Cortex of kidney (tissue), 1 donor: Measurements from ENCODE around the gene SYNE1.
"Not testable (repeated sequence)": the region's sequence is repeated elsewhere in the genome, so short reads cannot be mapped to it uniquely, and the experiment has no call there.

ENCODE experiments used
- DNase-seq: peaks from one replicate; lab custom pipeline; 2025; lab: John Stamatoyannopoulos, UW

The SYNE1 gene

DNA sequence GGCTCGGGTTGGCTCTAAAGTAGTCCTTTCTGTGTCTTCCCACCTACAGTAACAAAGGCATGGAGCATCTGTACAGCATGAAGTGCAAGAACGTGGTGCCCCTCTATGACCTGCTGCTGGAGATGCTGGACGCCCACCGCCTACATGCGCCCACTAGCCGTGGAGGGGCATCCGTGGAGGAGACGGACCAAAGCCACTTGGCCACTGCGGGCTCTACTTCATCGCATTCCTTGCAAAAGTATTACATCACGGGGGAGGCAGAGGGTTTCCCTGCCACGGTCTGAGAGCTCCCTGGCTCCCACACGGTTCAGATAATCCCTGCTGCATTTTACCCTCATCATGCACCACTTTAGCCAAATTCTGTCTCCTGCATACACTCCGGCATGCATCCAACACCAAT lies 538.5 kb downstream of the SYNE1 start:
- DNase-seq: no peak

DNA sequence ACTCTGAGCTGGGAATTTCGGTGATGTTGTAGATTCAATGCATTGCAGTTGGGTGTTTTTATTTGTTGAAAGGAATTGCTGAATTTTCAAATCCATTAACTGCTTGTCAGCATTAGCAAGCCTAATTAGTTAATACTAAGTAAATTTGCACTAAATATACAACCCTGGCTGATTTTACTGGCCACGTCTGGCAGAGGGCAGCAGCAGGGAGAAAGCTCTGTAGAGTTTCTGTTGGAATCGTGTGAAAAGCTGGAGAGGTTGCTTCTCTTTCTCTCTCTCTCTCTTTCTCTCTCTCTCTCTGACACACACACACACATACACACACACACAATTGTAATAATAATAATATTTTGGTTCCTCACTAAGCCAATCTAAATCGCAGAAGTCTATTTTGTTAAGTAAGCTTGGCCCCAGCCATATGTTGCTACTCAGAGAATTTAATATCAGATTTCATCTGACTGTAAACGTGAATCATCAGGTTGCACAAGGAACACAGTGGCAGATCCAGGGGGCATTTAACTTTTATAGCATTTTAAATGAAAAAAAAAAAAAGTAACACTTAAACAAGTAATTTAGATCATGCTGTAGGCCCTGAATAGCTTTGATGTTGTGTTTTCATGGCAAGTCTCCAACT lies 540.2 kb downstream of the SYNE1 start:
- no peak for DNase-seq

- DNase-seq: no peak
Observed at GRCh38 chr6:152094992-152095592, 542.1 kb downstream of the SYNE1 start.

DNA sequence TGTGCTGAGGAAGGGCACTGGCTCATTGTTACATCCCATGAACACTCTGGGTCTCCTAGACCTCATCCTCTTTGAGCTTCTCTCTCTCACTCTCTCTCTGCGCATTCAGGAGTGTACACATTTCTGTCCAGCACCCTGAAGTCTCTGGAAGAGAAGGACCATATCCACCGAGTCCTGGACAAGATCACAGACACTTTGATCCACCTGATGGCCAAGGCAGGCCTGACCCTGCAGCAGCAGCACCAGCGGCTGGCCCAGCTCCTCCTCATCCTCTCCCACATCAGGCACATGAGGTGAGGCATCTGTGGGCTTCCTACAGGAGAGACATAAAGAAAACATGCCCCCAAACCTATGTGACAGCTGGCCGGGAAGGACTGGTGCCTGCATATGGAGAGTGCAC lies 542.9 kb downstream of the SYNE1 start:
- no peak for DNase-seq

DNA sequence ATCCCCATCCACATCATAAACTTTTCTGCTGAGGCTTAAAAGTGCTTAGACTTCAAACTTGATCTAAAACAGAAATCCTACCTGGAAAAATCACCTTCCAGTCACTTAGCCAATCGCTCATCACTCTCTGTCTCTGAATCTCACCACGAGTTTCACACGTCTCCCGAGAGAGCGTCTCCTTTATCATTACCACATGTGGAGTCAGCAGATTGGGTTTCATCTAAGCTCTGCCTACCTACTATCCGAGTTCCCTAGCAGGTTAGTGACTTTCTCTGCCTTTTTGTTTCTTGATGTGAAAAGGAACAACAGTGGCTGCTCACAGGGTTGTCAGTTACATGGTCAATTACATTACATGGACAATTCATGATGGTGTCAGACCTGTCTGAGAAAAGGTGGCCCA lies 543.5 kb downstream of the SYNE1 start:
- no peak for DNase-seq

GRCh38 chr6:152091851-152092341 lies 545.3 kb downstream of the SYNE1 start:
- no peak for DNase-seq

DNA sequence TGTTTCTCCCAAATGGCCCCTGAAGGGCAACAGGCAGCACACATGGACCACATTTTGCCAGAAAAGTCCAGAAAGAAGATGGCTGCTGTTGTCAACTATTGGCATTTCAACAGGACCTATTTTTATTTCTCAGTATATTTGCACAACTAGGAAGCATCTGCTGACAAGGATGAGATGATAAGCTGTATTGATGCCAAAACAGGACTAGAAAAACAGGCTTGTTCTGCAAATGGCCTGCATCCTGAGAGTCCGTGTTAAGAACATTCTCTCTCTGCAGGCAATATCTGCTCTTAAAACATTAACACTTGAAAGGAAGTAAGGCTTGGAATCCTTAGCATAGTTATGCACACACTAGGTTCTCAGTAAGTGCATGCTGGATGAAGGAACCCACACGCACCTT lies 546.0 kb downstream of the SYNE1 start:
- no peak for DNase-seq

GRCh38 chr6:152089992-152090391 lies 547.2 kb downstream of the SYNE1 start:
- DNase-seq: no peak

DNA sequence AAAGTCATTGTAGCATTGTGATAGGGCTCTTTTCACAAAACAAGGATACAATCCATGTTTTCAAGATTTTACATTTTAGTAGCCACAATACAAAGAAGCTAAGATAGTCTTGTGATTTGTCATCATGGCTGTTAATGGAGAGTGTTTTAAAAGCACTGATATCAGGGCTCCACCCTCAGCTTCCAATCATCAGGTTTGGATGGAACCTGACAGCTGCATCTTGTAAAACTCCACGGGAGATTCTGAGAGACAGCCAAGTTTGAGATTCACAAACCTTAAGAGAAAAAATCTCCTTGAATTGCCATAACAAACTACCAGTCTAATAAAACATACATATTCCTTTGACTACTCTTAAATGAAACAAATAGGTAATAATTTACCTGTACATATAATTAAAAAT lies 549.5 kb downstream of the SYNE1 start:
- DNase-seq: no peak

DNA sequence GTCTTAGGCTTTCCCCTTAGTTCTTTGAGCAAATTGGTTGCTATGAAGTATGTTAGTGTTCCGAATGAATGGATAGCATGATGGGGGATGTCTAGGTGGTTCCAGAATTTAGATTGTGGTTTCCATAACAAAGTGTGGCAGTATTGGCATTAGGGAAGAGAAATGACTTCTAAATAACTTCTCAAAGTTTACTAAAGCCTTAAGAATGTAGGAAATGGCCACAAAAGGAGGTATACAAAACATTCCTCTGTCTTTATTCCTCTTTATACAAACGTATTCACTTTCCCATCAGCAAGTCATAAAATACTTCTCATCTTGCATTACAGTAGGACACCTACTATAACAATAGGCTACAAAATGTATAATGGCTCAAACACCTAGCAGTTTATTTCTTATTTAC lies 550.1 kb downstream of the SYNE1 start:
- DNase-seq: no peak

DNA sequence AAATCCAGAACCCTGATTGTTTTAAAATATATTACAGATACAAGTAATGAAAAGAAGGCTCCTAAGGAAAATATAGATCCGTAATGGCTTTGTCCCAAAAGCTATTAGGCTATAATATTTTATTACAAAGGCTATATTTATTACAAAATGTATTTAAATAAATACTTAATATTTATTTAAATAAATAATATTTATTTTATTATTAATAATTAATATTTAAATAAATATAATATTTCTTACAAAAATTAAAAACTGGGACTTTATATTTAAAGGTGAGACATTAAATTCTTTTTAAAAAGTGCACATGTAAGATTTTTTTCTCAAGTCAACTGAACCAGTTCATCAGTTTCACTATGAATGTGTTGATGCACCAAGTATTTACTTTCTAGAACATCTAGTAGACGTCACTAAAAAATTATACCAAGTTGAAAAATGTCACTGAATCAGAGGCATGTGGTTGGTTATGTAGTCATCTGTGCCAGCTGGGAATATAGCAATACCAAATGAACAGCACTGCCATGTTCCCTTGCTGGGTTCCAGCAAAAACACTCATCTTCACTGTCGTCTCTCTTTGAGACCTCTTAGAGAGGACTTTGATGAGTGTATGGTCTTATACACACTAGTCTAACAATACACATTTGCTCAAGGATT lies 550.8 kb downstream of the SYNE1 start:
- DNase-seq: no peak

DNA sequence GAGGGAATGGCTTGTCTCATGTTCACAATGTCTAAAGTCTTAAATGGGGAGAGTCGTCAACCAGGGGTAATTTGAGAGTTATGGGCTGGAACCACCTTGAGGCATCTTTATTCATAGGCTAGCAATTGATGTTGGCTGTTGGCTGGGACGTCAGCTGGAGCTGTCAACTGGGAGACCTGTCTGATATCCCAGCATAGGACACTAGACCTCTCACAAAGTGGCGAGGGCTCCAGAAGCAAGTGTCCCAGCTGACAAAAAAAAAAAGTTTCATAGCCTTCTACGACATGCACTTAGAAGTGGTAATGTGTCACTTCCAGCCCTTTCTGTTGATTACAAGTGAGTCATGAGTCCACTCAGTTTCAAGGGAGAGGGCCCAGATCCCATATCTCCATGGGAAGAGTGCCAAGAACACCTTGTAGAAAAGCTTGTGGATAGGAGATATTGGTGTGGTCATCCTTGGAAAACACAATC lies 551.7 kb downstream of the SYNE1 start:
- no peak for DNase-seq

DNA sequence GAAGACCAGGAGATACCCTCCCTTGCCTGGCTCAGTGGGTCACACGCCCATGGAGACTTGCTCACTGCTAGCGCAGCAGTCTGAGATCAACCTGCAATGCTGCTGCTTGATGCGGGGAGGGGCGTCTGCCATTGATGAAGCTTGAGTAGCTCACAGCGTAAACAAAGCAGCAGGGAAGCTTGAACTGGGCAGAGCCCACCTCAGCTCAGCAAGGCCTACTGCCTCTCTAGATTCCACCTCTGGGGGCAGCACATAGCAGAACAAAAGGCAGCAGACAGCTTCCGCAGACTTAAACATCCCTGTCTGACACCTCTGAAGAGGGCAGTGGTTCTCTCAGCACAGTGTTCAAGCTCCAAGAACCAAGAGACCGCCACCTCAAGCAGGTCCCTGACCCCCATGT lies 558.4 kb downstream of the SYNE1 start:
- no peak for DNase-seq

DNA sequence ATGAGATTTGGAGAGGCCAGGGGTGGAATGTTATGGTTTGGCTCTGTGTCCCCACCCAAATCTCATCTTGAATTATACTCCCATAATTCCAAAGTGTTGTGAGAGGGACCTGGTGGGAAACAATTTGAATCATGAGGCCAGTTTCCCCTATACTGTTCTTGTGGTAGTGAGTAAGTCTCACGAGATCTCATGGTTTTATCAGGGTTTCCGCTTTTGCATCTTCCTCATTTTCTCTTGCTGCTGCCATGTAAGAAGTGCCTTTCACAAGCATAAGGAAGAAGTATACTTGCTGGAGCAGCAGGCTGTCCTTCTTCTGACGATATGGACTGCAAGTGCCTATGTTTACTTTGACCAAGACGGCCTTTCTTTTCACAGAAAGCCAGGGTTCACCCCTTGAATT lies 559.2 kb downstream of the SYNE1 start:
- DNase-seq: no peak

GRCh38 chr6:152076242-152076641 lies 560.9 kb downstream of the SYNE1 start:
- not testable (repeated sequence) for DNase-seq

GRCh38 chr6:152071843-152072242 lies 565.3 kb downstream of the SYNE1 start:
- DNase-seq: no peak
